Measurements from ENCODE around the gene SELENOO. TPM values are rescaled to one million over a fixed set of nuclear protein-coding genes. Genes with fewer than 3 reads are reported as not detected.

SELENOO gene
- total RNA-seq, 1 experiment from 2014 or later: 34.3 TPM

- POLR2A ChIA-PET: no interaction called here
- peaks cover 32% of the 10 kb centered on the region for H3K4me1 ChIP-seq (ENCODE audit: control insufficient read depth, insufficient read depth, low read length)
- TF ChIP-seq TCF7L2 (IDR thresholded peaks at IDR 0.05; ENCODE audit: low read depth, low read length) (no peak), CTCF (IDR thresholded peaks at IDR 0.05) (no peak), REST (IDR thresholded peaks at IDR 0.05; ENCODE audit: insufficient read depth in 1 of 2, low read depth in 2 of 2, low read length in 1 of 2) (no peak), POLR2AphosphoS5 (IDR thresholded peaks at IDR 0.05; ENCODE audit: low read depth, low read length) (no peak)
- CTCF ChIA-PET: no interaction called here
- H3K4me3 ChIP-seq (ENCODE audit: low read depth in 2 of 2, low read length in 2 of 2): no peak overlapping the region
- H3K27me3 ChIP-seq (ENCODE audit: control insufficient read depth, insufficient read depth, low read length): no peaks in the 10 kb centered on the region
- no peaks in the 10 kb centered on the region for H3K36me3 ChIP-seq (ENCODE audit: control insufficient read depth, insufficient read depth, low read length)
- intact Hi-C loops (cut with micrococcal nuclease; ENCODE audit: unreplicated experiment): loop anchor here (5.0 kb wide), 1 partner anchor 45 kb away; no protein-coding TSS in a partner anchor
- no TSS peak for BruUV-seq (replicated peaks)
- DNase-seq (ENCODE audit: low read depth, low spot score): no peak
- H3K9me3 ChIP-seq (ENCODE audit: control insufficient read depth, insufficient read depth, low read depth, low read length): no peaks in the 10 kb centered on the region
- H3K27ac ChIP-seq (ENCODE audit: low read length): no peak overlapping the region
- in situ Hi-C loops (cut with HindIII; ENCODE audit: low pct_unique_long_range_greater_than_20kb, low sequenced_read_pairs): no loop called here
- no peak for ATAC-seq
These were observed 8.2 kb upstream of the SELENOO start for GRCh38 chr22:50192436-50193204.

GRCh38 chr22:50193621-50194020 lies 7.2 kb upstream of the SELENOO start:
- Histone ChIP-seq H3K27ac (ENCODE audit: low read length) (no peak overlapping the region), H3K36me3 (ENCODE audit: control insufficient read depth, insufficient read depth, low read length) (no peaks in the 10 kb centered on the region), H3K9me3 (ENCODE audit: control insufficient read depth, insufficient read depth, low read depth, low read length) (no peaks in the 10 kb centered on the region), H3K4me3 (ENCODE audit: low read depth in 2 of 2, low read length in 2 of 2) (no peak overlapping the region), H3K4me1 (ENCODE audit: control insufficient read depth, insufficient read depth, low read length) (peaks cover 27% of the 10 kb centered on the region), H3K27me3 (ENCODE audit: control insufficient read depth, insufficient read depth, low read length) (no peaks in the 10 kb centered on the region)
- no TSS peak for BruUV-seq (replicated peaks)
- DNase-seq (ENCODE audit: low read depth, low spot score) (no peak), ATAC-seq (no peak)
- ChIA-PET CTCF (no interaction called here), POLR2A (no interaction called here)
- in situ Hi-C loops (cut with HindIII; ENCODE audit: low pct_unique_long_range_greater_than_20kb, low sequenced_read_pairs) (no loop called here), intact Hi-C loops (cut with micrococcal nuclease; ENCODE audit: unreplicated experiment) (loop anchor here (5.0 kb wide), 1 partner anchor 46 kb away; no protein-coding TSS in a partner anchor)
- TF ChIP-seq REST (IDR thresholded peaks at IDR 0.05; ENCODE audit: insufficient read depth in 1 of 2, low read depth in 2 of 2, low read length in 1 of 2): no peak
- TF ChIP-seq TCF7L2 (IDR thresholded peaks at IDR 0.05; ENCODE audit: low read depth, low read length): no peak
- no peak for TF ChIP-seq POLR2AphosphoS5 (IDR thresholded peaks at IDR 0.05; ENCODE audit: low read depth, low read length)
